HG02678 (cell line): ENCODE data around the gene MYO10.

Experiments
- ATAC-seq: cut with Tn5 transposase; IDR thresholded peaks from one replicate; pipeline ENCODE4 v1.9.1; 2021; ENCODE audit warnings: mild to moderate bottlenecking, moderate library complexity; ENCODE audit not compliant: unreplicated experiment

The MYO10 gene

GRCh38 chr5:16866795-16867576, 69.1 kb downstream of the MYO10 start:
- ATAC-seq, result no peak

- no peak for ATAC-seq
These were observed 69.8 kb downstream of the MYO10 start for GRCh38 chr5:16866273-16866672.

- no peak for ATAC-seq
These were observed 70.9 kb downstream of the MYO10 start for GRCh38 chr5:16865151-16865550.

GRCh38 chr5:16864631-16865131, 71.4 kb downstream of the MYO10 start:
- no peak for ATAC-seq

- no peak for ATAC-seq
These were observed 72.6 kb downstream of the MYO10 start for GRCh38 chr5:16863469-16863946.

- no peak for ATAC-seq
These were observed 73.3 kb downstream of the MYO10 start for GRCh38 chr5:16862777-16863176.

- no peak for ATAC-seq
These were observed 76.7 kb downstream of the MYO10 start for GRCh38 chr5:16859346-16859745.

- no peak for ATAC-seq
These were observed 77.9 kb downstream of the MYO10 start for GRCh38 chr5:16858151-16858550.

GRCh38 chr5:16857635-16858034, 78.5 kb downstream of the MYO10 start:
- no peak for ATAC-seq

- no peak for ATAC-seq
These were observed 79.6 kb downstream of the MYO10 start for GRCh38 chr5:16856531-16856930.

- no peak for ATAC-seq
These were observed 80.2 kb downstream of the MYO10 start for GRCh38 chr5:16855898-16856297.

- ATAC-seq, result no peak
These were observed 80.6 kb downstream of the MYO10 start for GRCh38 chr5:16855485-16855884.

GRCh38 chr5:16854351-16854750, 81.7 kb downstream of the MYO10 start:
- no peak for ATAC-seq

GRCh38 chr5:16853518-16853917, 82.6 kb downstream of the MYO10 start:
- ATAC-seq, result no peak

GRCh38 chr5:16852251-16853005, 83.7 kb downstream of the MYO10 start:
- no peak for ATAC-seq

- ATAC-seq, result no peak
These were observed 86.3 kb downstream of the MYO10 start for GRCh38 chr5:16849775-16850174.

- no peak for ATAC-seq
These were observed 86.9 kb downstream of the MYO10 start for GRCh38 chr5:16849181-16849580.

GRCh38 chr5:16844952-16845351, 91.1 kb downstream of the MYO10 start:
- ATAC-seq, result no peak

- no peak for ATAC-seq
These were observed 93.2 kb downstream of the MYO10 start for GRCh38 chr5:16842896-16843295.

- ATAC-seq, result no peak
These were observed 94.7 kb downstream of the MYO10 start for GRCh38 chr5:16841416-16841815.

GRCh38 chr5:16837305-16837704, 98.8 kb downstream of the MYO10 start:
- ATAC-seq, result no peak

- no peak for ATAC-seq
These were observed 102.1 kb downstream of the MYO10 start for GRCh38 chr5:16834029-16834428.
